Measurements from ENCODE around the gene SZRD1. TPM values are rescaled to one million over a fixed set of nuclear protein-coding genes. Genes with fewer than 3 reads are reported as not detected.

SZRD1 gene
- total and polyA plus RNA-seq, 3 donors from 2014 or later, result 47.8 to 88.5 (median 57.9) TPM

DNA sequence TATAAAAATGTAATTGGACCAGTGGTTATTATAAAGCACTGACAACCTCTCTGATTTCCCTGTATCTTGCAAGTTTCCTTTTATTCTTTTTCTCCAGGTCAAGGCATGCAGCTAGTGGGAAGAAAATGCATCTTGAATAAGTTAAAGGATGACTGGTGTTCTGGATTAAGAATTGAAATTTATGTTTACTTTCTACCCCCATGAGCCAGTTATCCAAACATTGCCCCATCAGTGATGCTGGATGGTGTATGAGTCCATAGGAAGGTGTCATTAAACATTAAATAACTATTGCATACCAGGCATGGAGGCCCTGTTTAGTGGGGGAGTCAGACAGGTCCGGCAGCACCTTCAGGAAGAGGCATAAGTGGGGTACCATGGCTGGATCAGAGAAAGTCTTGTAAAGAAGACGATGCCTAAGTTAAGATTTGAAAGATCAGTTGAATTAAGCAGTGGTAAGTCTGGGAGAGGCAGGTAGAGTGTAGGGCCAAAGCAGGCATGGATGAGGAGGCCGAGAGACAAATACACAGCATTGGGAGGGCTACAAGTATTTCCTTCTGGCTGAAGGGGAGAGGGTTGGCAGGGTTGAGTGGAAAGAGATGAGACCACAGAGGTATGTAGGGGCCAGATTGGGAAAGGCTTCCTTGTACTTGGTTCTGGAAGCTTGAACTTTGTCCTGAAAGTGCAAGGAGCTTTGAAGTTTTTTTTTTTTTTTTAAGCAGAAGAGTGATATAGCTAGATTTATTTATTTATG lies 5.7 kb downstream of the SZRD1 start:
- H3K27ac ChIP-seq, result no peak overlapping the region
- intact Hi-C loops (cut with DNase I; ENCODE audit: low total_unique reads), result no loop called here
- no peaks in the 10 kb centered on the region for H3K9me3 ChIP-seq
- no peak overlapping the region for H3K4me3 ChIP-seq
- peaks cover 43% of the 10 kb centered on the region for H3K4me1 ChIP-seq
- WGBS, 2 donors, result 83 to 88% methylated on average over 3 of the region's 3 CpGs
- no peak for DNase-seq
- no peaks in the 10 kb centered on the region for H3K27me3 ChIP-seq
- H3K36me3 ChIP-seq (ENCODE audit: low read depth, missing control alignments), result no peaks in the 10 kb centered on the region
- TF ChIP-seq CTCF (IDR thresholded peaks at IDR 0.05) (no peak), POLR2A (IDR thresholded peaks at IDR 0.05) (no peak)

DNA sequence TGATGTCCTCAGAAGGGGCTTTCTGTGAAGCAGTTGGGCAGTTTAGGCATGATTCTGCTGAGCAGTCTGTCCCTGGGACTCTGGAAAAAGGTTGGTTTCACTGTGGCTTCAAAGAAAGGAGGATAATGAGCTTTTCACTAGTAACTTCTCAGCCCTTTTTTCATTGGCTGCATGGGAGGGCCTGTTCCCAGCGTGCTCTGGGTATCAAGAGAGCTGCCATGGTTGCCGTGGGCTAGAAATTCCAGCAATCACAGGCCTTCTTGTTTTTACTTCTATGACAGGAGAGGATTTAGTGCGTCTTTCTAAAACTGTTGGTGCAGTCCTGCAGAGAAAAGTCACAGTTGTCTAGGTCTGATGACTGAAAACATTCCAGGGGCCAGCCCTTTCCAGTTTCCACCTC lies 7.2 kb downstream of the SZRD1 start:
- 72 to 84% methylated on average over 3 of the region's 3 CpGs for WGBS, 2 donors
- Histone ChIP-seq H3K27ac (no peak overlapping the region), H3K4me1 (peaks cover 34% of the 10 kb centered on the region)

DNA sequence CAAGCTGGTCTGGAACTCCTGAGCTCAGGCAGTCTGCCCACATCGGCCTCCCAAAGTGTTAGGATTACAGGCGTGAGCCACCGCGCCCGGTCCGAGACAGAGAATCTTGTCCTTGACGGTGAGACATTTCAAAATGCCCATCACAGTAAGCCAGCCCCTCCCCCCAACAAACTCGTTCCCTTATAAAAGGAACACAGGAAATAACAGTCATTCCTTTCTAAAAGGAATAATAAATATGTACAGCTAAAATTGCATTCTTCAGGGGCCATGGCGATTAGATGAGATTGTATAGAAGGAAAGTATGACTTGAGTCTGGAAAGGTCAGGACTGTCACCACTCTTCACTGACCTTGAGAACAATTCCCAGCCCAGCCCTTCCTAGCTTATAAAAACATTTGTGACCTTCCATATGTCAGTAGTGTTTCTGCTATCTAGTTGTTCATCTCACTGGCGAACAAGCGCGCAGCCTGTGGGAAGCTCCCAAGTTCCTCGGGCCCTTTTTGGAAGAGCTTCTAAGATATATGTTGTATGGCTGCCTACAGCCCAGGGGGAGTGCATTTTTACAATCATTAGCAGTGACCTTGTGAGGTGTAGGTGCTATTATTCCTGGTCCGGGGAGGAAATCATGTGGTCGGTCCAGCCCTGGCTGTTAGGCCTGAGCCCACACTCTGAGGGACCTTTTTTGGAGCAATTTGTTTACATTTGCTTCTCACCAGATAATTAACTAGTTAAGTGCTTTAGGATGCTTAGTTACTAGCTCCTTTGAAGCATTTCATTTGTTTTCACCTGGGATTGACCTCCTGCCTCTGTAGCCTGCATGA lies 8.7 kb downstream of the SZRD1 start:
- TF ChIP-seq POLR2A (IDR thresholded peaks at IDR 0.05) (no peak), CTCF (IDR thresholded peaks at IDR 0.05) (no peak)
- H3K27me3 ChIP-seq, result no peaks in the 10 kb centered on the region
- no peak overlapping the region for H3K27ac ChIP-seq
- peaks cover 32% of the 10 kb centered on the region for H3K4me1 ChIP-seq
- no peak overlapping the region for H3K4me3 ChIP-seq
- no peak for DNase-seq
- intact Hi-C loops (cut with DNase I; ENCODE audit: low total_unique reads), result no loop called here
- WGBS, 2 donors, result 47 to 62% methylated on average over 15 of the region's 15 CpGs
- H3K9me3 ChIP-seq, result no peaks in the 10 kb centered on the region
- H3K36me3 ChIP-seq (ENCODE audit: low read depth, missing control alignments), result no peaks in the 10 kb centered on the region

More for the DNA sequence above, 7.2 kb downstream of the SZRD1 start:
- intact Hi-C loops (cut with DNase I; ENCODE audit: low total_unique reads), result no loop called here
- TF ChIP-seq POLR2A (IDR thresholded peaks at IDR 0.05) (no peak), CTCF (IDR thresholded peaks at IDR 0.05) (no peak)
- no peak for DNase-seq
- Histone ChIP-seq H3K9me3 (no peaks in the 10 kb centered on the region), H3K27me3 (no peaks in the 10 kb centered on the region), H3K36me3 (ENCODE audit: low read depth, missing control alignments) (no peaks in the 10 kb centered on the region), H3K4me3 (no peak overlapping the region)

GRCh38 chr1:16376971-16377370 lies 9.9 kb downstream of the SZRD1 start:
- H3K4me1 ChIP-seq, result peaks cover 32% of the 10 kb centered on the region
- H3K4me3 ChIP-seq, result no peak overlapping the region
- TF ChIP-seq POLR2A (IDR thresholded peaks at IDR 0.05) (no peak), CTCF (IDR thresholded peaks at IDR 0.05) (no peak)
- H3K27me3 ChIP-seq, result no peaks in the 10 kb centered on the region
- no peaks in the 10 kb centered on the region for H3K36me3 ChIP-seq (ENCODE audit: low read depth, missing control alignments)
- intact Hi-C loops (cut with DNase I; ENCODE audit: low total_unique reads), result no loop called here
- no peaks in the 10 kb centered on the region for H3K9me3 ChIP-seq
- DNase-seq, result no peak
- H3K27ac ChIP-seq, result no peak overlapping the region
- 72 to 76% methylated on average over 4 of the region's 4 CpGs for WGBS, 2 donors
